WI38 (cell line): ENCODE data around the gene CERKL.
A peak's percentile ranks its signal among the peaks of the same experiment; 100 is the strongest.
"Not testable (repeated sequence)": the region's sequence is repeated elsewhere in the genome, so short reads cannot be mapped to it uniquely, and the experiment has no call there.

Experiments
- H3K4me3 ChIP-seq: 2 replicates; pipeline ENCODE4 v1.5.1; 2011; ENCODE audit warnings: low read depth, mild to moderate bottlenecking, control low read depth, low read length
- CTCF ChIP-seq: IDR thresholded peaks from 2 replicates; pipeline ENCODE4 v1.5.1; 2012; ENCODE audit warnings: low read depth, mild to moderate bottlenecking, control low read depth, low read length

Gene CERKL

GRCh38 chr2:181656450-181657291, at the start of gene CERKL:
Gene CERKL, minus strand, starts transcription at chr2:181657105. Its CDS starts 99 bp downstream, at chr2:181657006.
- no peak for TF ChIP-seq CTCF
- peak within 1 kb of the TSS; percentile 57 for H3K4me3 ChIP-seq

- not testable (repeated sequence) for H3K4me3 ChIP-seq
These were observed 45.6 kb upstream of the CERKL start for GRCh38 chr2:181702519-181702918.

GRCh38 chr2:181698223-181698622, 41.3 kb upstream of the CERKL start:
- no peak for TF ChIP-seq CTCF

GRCh38 chr2:181697571-181697970, 40.7 kb upstream of the CERKL start:
- H3K4me3 ChIP-seq, result no peak overlapping the region
- TF ChIP-seq CTCF, result no peak

More at GRCh38 chr2:181698223-181698622, 41.3 kb upstream of the CERKL start:
- no peak overlapping the region for H3K4me3 ChIP-seq

- H3K4me3 ChIP-seq, result no peak overlapping the region
- no peak for TF ChIP-seq CTCF
These were observed 40.2 kb upstream of the CERKL start for GRCh38 chr2:181697126-181697525.

GRCh38 chr2:181694271-181694670, 37.4 kb upstream of the CERKL start:
- H3K4me3 ChIP-seq, result no peak overlapping the region
- no peak for TF ChIP-seq CTCF

- no peak for TF ChIP-seq CTCF
- H3K4me3 ChIP-seq, result no peak overlapping the region
These were observed 34.0 kb upstream of the CERKL start for GRCh38 chr2:181690860-181691259.
